IPS-NIHi7 (cell line): ENCODE data around the gene EBI3.
"Not testable (repeated sequence)": the region's sequence is repeated elsewhere in the genome, so short reads cannot be mapped to it uniquely, and the experiment has no call there.

Source experiments
- DNase-seq: peaks from one replicate; pipeline ENCODE4 v3.0.0; 2012; ENCODE audit warnings: mixed read lengths; ENCODE audit errors: extremely low spot score

The EBI3 gene

DNA sequence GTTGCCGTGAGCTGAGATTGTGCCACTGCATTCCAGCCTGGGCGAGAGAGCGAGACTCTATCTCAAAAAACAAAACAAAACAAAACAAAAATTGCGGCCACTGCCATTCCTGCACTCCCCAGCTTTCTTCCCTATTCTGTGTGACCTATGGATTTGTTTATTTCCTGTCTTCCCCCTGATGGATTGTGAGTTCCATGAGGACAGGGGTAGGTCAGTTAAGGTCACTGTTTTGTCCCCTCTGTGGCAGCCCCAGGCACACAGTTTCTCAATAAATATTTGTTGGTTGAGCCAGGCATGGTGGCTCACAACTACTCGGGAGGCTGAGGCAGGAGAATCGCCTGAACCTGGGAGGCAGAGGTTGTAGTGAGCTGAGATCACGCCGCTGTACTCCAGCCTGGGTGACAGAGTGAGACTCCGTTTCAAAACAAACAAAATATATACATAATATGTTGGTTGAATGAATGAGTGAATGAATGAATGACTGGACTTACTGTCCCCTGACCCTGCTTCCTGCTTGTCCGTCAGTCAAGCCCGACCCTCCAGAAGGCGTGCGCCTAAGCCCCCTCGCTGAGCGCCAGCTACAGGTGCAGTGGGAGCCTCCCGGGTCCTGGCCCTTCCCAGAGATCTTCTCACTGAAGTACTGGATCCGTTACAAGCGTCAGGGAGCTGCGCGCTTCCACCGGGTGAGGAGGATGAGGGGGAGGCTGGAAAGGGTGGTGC lies 5.0 kb downstream of the EBI3 start:
- DNase-seq, result no peak

DNA sequence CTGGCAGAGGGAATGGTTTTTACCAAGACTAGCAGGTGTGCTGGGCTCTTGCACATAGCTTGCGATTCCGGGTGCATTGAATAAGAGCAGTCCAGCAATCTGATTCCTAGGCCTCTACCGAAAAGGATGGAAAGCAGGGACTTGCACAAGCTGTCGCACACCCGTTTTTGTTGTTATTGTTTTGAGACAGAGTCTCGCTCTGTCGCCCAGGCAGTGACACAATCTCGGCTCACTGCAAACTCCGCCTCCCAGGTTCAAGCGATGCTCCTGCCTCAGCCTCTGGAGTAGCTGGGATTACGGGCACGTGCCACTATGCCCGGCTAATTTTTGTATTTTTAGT lies 5.5 kb downstream of the EBI3 start:
- no peak for DNase-seq

DNA sequence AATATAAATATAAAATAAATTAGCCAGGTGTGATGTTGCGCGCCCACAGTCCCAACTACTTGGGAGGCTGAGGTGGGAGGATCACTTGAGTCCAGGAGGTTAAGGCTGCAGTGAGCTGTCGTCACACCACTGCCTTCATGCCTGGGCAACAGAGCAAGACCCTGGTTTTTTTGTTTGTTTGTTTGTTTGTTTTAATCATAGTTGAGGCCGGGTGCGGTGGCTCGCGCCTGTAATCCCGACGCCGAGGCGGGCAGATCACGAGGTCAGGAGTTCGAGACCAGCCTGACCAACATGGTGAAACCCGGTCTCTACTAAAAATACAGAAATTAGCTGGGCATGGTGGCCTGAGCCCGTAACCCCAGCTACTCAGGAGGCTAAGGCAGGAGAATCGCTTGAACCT lies 8.2 kb downstream of the EBI3 start:
- DNase-seq, result not testable (repeated sequence)

DNA sequence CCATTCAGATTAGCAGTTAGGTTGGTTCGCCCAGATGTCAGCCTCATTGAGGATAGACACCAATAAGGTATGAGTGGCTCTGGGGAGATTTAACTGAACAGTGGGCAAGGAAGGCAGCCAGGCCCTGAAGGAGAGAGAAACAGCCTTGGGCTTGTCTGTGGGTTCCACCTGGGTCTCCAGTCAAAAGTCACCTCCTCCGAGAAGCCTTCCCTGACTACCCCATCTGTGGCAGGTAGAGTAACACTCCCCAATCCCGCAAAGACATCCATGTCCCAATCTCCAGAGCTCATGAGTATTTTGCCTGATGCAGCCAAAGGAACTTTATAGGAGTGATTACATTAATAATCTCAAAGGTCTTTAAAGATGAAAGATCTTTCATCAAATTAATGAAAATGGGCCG lies 9.5 kb downstream of the EBI3 start:
- peak; percentile 4 for DNase-seq

DNA sequence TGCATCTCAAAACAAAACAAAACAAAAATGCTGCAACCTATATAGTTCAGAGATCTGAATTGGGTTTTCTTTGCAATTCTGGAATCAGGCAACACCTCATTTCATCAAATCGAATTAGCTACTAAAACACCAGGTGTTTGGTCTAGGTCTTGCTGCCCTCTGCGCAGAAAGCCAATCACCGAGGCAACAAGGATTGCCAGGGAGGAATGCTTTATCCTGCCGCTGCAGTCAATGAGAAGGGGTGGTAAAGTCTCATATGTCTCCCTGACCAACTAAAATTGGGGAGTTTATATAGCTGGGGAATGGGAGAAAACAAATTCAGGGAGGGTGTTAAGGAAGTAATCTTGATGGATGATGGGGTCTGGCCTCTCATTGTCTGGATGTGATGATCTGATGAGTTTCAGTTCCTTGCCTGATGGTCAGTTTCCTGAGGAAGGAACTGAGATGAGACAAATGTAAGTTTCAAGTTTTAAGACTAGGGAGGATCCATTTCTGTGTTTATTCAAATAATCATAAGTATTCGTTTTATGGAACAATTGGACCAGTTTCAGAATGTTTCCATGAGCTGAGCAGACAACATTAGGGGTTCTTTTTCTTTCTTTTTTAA lies 12.6 kb downstream of the EBI3 start:
- DNase-seq, result no peak

DNA sequence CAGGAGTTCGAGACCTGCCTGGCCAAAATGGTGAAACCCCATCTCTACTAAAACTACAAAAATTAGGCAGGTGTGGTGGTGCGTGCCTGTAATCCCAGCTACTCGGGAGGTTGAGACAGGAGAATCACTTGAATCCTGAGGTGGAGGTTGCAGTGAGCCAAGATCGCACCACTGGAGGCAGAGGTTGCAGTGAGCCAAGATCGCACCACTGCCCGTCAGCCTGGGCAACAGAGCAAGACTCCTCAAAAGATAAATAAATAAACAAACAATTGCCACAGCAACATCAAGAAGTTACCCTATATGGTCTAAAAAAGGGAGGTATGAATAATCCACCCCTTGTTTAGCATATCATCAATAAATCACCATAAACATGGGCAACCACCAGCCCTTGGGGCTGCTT lies 16.6 kb downstream of the EBI3 start:
- not testable (repeated sequence) for DNase-seq

DNA sequence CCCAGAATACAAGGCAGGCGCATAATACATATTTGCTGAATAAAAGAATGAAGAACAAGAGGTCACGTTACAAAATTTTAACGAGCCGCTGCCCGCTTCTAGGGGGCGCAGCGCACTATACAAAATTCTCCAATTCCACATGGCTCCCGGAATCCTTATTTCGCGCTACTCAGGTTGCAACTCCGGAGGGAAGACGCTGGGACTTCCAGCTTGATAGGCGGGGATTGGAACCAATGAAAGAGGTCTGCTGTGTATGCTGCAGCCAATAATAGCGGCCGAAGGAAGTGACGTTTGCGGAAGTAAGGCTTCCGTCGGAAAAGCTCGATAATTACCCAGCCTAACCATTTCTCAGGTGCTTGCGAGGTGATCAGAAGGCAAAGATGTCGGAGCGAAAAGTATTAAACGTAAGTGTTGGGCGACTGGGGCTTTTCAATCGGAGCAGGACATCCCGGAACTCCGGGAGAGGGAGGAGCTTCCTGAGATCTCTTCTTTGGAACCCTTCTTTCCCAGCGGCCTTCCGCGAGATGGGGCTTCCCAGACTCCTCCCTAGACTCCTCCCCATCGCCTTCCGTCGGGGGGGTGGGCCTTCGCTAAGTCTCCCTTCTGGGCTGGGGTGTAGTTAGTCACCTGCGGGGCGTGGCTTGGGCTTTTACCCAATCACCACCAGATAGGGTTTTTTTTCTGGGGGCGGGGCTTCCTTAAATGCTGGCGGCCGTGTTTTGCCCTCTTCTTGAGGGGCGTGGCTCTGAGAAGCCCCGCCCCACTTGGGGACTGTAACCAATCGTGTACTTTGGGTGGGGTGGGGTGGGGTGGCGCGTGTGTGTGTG lies 17.7 kb downstream of the EBI3 start, which contains the start of gene YJU2:
YJU2 (plus strand) TSS at position 314 of the 827 bp plus-strand sequence; CDS start at position 381, 67 bp downstream.
- DNase-seq, result peak; percentile 100

DNA sequence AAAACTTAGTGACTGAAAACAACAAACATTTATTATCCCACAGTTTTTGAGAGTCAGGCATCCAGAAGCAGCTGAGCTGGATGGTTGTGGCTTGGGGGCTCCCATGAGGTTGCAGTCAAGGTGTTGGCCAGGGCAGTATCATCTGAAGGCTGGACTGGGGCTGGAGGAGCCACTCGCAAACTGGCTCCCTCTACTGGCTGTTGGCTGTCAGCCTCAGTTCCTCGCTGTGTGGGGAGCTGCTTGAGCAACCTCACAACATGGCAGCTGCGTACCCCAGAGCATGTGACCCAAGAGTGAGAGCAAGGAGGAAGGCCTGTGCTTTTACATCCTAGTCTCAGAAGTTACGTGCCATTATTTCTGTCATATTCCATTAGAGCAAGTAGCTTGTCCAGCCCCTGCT lies 27.2 kb downstream of the EBI3 start:
- DNase-seq, result peak; percentile 10

DNA sequence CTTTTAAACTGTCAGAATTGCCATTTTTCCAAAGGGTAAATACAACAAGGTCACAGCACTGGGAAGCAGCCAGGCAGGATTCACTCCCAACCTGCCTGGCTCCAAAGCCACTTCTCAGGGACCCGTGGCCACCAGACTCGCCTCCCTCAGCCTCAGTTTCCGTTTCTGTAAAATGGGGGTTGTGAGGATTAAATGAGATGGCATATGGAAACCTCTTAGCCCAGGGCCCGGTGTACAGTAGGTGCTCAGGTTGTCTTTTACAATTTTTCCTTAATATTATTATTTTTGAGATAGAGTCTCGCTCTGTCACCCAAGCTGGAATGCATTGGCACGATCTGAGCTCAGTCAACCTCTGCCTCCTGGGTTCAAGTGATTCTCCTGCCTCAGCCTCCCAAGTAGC lies 27.7 kb downstream of the EBI3 start:
- no peak for DNase-seq

DNA sequence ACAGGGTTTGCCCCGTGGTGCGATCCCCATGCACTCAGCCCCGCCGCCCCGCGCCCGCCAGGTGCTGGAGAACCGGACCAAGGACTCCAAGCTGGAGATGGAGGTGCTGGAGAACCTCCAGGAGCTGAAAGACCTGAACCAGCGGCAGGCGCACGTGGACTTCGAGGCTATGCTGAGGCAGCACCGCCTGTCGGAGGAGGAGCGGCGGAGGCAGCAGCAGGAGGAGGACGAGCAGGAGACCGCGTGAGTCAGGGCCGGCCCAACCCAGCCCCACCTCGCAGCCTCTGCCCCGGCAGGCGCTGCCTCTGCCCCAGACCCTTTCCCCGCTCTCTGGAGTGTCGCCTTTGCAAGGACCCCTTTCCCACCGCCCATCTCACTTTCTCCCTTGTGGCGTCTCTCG lies 28.9 kb downstream of the EBI3 start:
- no peak for DNase-seq

DNA sequence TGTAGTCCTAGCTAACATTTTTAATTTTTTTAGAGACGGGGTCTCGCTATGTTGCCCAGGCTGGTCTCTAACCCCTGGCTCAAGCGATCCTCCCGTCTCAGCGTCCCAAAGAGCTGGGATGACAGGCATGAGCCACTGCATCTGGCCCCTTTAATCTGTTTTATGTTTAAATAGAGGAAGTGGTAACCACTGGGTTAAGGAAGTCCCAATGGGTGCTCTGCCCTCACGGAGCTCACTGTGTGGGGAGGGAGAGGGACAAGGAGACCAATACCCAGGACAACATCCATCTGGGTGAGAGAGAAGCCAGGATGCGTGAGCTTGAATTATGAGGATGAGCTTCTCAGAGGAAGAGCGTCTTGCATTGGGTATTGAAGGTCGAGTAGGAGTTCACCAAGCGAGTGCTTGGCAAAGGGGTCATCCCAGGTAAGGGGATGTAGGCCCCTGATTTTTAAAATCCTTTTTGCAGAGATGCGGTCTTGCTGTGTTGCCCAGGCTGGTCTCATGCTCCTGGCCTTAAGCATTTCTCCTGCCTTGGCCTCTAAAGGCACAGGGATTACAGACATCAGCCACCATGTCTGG lies 31.4 kb downstream of the EBI3 start:
- DNase-seq, result no peak

DNA sequence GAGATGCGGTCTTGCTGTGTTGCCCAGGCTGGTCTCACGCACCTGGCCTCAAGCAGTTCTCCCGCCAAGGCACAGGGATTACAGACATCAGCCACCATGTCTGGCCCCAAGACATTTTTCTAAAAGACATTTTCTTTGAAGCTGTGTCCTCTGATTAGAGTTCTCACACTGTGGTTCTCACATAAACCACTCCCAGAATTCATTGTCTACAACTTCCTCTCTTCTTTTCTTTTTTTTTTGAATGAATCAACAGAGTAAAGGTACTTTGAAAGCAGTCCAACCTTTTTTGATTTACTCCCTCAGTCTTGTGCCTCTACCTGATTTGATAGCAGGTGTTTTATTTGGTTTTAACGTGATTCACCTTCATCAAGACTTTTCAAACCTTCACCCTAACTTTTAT lies 35.5 kb downstream of the EBI3 start:
- DNase-seq, result no peak

DNA sequence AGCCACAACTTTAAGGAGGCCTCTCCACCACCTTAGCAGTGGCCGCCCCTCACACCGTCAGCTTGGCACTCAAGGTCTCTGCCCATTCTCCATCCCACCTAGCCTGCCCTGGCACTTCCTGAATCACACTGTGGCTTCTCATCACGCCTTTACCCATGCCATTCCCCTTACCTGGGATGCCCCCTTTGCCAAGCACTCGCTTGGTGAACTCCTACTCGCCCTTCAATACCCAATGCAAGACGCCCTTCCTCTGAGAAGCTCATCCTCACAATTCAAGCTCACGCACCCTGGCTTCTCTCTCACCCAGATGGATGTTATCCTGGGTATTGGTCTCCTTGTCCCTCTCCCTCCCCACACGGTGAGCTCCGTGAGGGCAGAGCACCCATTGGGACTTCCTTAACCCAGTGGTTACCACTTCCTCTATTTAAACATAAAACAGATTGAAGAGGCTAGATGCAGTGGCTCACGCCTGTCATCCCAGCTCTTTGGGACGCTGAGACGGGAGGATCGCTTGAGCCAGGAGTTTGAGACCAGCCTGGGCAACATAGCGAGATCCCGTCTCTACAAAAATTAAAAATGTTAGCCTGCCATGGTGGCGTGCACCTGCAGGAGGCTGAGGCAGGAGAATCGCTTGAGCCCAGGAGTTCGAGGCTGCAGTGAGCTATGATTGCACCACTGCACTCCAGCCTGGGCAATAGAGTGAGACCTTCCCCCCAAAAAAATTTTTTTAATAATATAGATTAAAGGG lies 37.1 kb downstream of the EBI3 start:
- DNase-seq, result no peak

DNA sequence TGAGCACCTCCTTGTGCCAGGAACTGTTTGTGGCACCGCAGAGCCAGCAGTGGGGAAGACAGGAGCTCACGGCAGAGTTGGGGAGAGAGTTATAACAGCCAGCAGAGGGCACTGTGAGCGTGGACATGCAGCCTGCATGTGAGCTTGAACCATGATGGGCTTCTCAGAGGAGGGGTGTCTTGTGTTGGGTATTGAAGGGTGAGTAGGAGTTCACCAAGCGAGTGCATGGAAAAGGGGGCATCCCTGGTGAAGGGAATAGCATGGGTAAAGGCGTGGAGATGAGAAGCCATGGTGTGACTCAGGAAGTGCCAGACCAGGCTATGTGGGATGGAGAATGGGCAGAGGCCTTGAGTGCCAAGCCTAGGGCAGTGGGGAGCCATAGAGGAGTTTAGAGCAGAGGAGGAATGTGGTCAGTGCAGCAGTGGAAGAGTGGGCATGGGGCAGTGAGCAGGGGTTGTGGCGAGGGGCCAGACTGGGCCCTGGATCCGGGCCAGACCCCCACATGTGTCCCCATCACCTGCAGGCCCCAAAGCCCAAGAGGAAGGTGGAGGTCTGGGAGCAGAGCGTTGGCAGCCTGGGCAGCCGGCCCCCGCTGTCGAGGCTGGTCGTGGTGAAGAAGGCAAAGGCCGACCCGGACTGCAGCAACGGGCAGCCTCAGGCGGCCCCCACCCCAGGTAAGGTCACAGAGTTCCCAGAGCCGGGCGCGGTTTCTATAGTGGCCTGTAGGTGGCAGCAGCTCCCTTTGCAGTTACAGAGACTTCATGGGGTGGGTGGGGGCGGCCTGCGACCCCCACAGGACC lies 38.0 kb downstream of the EBI3 start:
- DNase-seq, result peak; percentile 90

DNA sequence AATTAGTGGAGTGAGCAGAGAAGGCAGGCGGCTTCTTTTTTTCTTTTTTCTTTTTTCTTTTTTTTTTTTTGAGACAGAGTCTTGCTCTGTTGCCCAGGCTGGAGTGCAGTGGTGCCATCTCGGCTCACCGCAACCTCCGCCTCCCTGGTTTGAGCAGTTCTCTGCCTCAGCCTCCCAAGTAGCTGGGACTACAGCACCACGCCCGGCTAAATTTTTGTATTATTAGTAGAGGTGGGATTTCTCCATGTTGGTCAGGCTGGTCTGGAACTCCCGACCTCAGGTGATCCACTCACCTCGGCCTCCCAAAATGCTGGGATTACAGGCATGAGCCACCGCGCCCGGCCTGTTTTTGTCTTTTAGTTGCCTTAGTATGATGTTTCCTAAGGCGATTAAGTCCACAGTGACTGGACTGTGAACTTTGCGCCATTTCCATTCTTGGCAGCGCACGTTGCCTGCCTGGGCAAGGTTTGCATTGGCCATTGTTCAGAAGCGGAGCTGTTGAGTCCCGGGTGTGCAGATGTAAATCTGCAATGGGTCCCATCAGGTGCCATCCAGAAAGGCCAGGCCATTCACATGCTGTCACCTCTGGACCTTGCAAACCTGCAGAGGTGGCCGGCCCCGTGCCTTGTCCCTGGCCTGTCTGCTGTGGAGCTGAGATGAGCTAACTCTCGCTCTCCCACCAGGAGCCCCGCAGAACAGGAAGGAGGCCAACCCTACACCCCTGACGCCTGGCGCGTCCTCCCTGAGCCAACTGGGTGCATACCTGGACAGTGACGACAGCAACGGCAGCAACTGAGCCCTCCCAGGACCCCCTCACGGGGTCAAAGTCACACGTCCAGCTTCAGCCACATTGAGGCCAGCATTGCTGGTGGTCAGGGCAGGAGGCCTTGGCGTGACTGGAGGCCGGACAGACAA lies 38.8 kb downstream of the EBI3 start:
- DNase-seq, result no peak

DNA sequence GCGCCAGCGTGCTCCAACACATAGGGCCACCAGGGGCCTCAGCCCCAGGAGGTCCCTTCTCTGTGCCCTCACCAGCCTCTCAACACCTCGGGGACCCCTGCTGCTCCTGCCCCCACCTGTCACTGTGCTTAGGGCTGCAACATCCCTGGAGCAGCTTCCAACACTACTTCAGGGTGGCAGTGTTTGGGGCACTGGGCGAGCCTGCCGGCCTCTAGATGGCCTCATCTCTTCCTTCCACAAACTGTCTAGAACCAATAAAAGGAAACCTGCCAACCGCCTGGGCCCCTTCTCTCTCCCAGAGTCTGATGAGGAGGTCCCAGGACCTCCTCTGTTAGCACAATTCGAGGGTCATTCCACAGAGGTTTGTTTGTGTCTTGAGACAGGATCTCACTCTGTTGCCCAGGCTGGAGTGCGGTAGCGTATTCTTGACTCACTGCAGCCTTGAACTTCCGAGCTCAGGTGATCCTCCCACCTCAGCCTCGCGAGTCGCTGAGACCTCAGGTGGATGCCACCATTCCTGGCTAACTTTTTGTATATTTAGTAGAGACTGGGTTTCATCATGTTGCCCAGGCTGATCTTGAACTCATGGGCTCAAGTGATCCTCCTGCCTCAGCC lies 39.6 kb downstream of the EBI3 start:
- DNase-seq, result no peak

DNA sequence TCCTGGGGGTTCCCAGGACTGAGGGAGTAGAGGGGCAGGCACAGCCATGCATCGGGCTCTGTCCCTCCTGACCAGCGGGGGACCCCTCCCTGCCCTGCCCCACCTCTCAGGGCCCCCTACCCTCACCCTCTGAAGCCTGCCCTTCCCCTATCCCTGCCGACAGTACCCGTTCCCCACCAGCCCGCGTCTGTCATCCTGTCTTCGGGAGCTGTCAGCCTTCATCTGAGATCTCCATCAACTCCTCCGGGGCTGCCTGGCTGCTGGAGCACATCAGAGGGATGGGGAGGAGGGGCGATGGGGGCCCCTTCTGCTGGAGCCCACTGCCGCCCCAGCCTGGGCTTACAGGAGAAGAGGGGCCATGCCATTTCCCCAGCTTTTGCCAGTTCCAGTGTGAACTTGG lies 43.6 kb downstream of the EBI3 start:
- no peak for DNase-seq

DNA sequence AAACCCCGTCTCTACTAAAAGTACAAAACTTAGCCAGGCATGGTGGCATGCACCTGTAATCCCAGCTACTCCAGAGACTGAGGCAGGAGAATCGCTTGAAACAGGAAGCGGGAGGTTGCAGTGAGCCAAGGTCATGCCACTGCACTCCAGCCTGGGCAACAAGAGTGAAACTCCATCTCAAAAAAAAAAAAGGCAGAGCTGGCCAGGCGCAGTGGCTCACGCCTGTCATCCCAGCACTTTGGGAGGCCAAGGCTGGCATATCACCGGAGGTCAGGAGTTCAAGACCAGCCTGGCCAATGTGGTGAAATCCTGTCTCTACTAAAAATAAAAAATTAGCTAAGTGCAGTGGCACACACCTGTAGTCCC lies 45.0 kb downstream of the EBI3 start:
- DNase-seq, result not testable (repeated sequence)

DNA sequence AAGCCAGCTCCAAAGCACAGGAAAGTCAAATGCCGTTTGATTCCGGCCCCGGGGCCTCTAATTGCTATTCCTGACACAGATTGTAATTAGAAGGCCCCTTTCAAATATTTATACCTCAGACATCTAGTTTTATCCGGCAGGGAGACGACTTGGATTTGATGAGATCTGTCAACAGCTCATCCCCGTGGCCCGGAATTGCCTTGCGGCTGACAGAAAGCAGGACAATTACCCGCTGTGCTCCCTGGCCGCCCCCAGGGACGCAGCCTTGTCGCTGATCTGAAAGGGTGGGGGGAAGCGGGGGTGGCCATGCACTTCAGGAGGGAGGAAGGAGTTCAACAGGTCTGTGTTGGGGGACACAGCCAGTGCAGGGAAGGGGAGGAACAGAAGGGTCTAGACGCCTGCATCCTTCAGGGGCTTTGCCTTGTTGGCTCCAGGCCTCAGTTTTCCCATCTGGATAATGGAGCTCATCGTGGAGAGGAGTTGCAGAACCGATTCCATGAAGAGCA lies 47.9 kb downstream of the EBI3 start:
- no peak for DNase-seq
